Stimulated activated CD4-positive, alpha-beta T cell treated with anti-CD3 and anti-CD28 coated beads, Interleukin-15, amount 100 ng/mL, for 24 hours (primary cell): ENCODE results near the gene NUDC.
A peak's percentile ranks its signal among the peaks of the same experiment; 100 is the strongest.
"Not testable (repeated sequence)": the region's sequence is repeated elsewhere in the genome, so short reads cannot be mapped to it uniquely, and the experiment has no call there.

Experiments
- DNase-seq: peaks from one replicate; pipeline ENCODE4 v3.0.0-alpha.2; 2020

Gene NUDC

DNA sequence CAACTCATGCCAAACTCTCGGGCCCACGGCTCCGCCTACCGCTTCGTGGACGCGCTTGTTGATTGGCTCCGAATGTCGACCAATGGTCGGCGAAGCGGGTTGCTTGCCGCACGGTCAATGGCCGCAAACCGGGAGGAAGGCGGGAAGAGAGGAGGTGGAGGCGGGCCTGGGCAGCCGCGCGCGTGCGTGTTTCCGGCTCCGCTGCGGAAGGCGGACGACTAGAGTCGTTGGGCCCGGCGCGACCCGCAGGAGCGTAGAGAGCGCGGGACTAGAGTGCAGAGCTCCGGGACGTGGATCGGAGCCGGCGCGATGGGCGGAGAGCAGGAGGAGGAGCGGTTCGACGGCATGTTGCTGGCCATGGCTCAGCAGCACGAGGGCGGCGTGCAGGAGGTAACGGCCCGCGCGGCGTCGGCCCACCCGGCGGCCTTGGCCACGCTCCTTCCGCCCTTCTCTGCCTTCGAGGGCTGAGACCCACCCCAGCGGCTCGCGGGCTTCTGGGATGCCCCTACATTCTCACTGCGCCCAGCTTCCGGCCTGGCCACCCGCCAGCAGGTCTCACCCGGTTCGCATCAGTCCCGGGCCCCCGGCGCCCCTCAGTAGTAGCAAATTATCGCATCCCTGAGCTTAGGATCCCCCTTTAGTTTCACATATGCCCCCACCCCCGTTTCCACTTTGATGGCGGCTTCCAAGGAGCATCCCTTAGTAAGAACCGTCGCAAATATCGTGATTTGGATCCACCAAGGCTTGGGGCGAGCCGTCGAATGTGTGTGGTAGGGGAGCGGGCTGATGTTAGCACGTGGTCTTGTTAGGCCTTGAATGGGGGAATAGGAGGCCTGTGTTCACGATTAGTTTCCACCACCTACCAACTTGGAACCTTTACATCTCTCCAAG, at the start of gene NUDC:
NUDC (plus strand) TSS at position 204 of the 891 bp plus-strand sequence; CDS start at position 310, 106 bp downstream.
- DNase-seq, result peak; percentile 97

GRCh38 chr1:26873097-26873496, 48.4 kb upstream of the NUDC start:
- DNase-seq, result not testable (repeated sequence)

DNA sequence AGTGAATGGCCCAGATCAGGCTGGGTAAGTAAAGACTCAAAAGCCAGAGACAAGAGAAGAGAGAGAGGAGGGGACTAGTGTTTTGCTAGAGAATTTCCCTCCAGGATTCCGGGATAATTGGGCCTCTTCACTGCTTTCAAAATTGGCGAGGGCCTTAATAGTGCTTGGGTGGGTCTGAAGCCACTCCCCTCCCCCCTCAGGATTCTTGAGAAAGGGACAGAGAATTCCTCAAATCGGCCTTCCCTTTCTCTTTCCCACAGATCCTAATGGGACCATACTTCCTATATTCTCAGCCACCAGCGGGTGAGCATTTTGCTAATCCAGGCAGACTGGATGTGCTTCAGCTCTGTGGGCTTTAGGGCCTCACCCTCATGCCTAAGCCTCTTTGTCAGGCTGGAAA, 46.6 kb upstream of the NUDC start:
- no peak for DNase-seq

DNA sequence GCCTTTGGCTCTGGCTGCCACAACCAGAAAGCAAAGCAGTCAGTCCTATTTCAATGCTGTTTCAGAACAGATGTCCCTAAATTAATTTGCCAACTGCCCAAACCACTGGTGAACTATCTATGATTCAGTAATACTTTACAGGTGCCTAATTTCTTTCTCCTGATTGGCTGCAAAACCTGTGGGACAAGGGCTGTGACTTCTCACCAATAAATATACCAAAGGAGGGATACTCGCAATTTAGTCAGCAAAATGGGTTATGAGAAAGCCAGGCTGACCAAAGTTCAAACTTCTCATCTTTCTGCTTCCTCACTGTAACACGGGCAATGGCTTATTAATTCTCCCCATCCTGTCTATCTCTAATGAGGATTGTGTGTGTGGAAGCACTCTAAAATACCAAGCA, 44.2 kb upstream of the NUDC start:
- DNase-seq, result no peak

DNA sequence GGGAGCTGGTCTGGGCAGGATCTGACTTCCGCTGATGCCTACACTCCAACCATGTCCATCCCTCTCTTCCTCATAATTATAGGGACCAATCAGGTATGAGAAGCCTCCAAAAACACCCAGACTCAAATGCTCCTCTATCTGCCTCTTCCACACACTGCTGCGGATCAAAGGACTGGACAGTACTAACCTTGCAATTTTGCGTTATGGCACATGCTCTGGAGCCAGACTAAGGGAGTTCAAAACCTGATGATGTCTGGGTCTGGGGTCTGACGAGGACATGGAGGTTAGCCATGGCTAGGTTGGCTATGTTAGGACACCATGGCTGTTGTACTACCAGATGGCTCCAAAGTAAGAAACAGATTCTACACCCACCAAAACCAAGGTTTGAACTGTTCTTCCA, 41.8 kb upstream of the NUDC start:
- DNase-seq, result no peak

DNA sequence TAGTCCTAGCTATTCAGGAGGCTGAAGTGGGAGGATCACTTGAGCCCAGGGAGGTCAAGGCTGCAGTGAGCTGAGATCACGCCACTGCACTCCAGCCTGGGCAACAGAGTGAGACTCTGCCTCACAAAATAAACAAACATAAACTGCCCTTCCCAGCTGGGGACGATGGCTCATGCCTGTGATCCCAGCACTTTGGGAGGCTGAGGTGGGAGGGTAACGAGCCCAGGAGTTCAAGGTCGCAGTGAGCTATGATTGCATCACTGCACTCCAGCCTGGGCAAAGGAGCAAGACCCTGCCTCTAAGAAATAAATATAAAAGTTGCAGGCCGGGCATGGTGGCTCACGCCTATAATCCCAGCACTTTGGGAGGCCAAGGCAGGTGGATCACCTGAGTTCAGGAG, 39.9 kb upstream of the NUDC start:
- DNase-seq, result not testable (repeated sequence)

DNA sequence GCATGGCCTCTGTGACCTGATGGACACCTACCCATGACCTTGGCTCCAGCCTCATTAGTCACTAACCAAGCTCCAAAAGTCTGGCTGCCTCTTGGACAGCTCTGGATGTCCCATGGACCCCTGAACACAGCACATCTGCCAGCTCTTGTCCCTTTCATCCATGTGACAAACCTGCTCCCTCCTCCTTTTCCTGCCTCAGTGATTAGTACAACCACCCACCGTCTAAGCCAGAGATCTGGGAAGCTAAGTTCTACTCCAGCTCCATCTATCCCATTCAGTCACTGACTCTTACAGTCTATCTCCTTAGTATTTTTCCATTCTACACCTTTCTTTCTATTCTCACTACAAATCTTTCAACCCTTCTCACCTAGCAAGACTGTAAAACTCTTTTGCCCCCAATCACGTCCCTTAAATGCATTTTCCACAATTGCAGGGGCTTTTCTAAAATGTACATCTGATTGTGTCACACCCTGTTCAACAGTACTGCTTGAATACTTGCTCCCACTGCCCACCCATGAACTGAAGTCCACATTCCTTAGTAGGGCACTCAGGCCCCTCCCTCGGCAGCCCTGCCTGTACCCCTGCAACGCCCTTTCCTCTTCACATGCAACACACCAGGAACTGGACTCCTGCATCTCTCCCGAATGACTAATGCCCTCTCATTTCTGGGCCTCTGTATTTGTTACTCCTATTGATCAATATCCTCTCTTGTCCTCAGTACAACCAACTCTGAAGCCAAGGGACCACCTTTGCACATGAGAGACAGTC, 38.7 kb upstream of the NUDC start:
- DNase-seq, result no peak

DNA sequence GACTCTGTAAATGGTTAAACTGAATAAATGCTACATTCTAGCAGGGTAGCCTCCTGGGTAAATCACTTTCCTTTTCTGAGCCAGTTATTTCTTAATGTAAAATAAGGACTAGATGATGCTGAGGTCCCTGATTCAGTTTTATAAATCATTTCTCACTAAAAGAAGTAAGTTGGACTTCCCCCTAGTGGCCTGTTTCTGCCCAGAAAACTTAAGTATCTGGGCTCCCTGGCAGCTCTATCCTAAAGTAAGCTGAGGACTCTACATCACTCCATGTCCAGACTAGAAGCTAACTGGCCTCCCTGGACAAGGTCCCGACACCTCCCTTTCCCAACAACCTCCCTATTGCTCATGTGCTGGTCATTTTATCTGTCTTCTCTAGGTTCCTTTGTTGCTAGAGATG, 34.4 kb upstream of the NUDC start:
- DNase-seq, result no peak

DNA sequence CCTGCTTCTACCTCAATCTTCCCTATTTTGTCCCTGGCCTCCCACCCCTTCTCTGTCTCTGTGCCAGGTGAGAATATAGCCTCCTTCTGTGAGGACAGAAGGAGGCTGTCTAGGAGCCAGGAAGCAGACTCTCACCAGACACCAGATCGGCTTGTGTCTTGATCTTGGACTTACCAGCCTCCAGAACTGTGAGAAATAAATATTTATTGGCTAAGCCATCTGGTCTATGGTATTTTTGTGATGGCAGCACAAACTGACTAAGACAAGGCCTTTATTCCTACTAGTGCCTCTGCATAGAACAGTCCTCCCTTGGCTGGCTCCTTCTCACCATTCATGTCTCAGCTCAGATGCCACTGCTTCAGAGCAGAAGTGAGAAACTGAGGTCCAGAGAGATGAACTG, 33.3 kb upstream of the NUDC start:
- no peak for DNase-seq

DNA sequence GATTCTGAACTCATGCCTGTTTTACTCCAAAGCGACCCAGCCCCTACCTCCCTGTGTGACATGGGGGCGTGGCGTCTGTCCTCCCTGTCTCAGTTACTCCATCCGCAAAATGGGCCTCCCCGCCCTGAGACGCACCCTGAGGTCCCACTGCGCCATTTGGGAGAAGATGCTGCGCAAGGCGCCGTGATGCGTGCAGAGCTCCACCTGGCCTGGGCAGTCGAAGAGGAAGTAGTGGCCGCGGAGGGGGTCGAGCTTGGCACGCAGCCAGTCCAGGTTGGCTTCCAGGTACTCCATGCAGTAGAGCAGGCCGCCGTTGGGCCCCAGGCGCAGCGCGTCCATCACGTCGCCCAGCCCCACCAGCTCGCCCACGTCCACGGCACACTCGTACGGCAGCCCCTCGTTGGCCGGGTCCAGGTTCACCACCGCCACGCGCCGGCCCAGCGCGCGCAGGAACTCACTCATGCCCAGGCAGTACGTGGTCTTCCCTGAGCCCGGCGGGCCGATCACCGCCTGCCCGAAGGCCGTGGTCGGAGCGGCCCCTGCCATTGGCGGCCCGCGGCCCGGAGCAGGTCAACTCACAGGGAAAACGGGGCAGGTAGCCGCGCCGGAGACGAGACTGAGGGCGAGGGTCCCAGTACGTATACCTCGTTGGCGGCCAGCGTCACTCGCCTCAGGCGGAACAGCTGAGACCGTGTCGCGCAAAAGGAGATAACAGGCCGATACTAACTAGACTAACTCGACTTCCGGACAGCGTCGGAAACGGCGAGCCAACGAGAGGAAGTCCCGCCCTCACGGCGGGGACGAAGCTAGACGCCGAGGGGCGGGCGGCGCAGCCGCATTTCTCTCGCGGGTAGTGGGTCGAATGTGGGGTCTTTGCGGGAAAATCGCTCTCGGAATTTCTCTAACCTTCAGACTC, 31.7 kb upstream of the NUDC start, which contains the start of gene GPN2:
GPN2 (minus strand) TSS at position 733 of the 916 bp plus-strand sequence; CDS start at position 546, 187 bp downstream.
- DNase-seq, result peak; percentile 87

DNA sequence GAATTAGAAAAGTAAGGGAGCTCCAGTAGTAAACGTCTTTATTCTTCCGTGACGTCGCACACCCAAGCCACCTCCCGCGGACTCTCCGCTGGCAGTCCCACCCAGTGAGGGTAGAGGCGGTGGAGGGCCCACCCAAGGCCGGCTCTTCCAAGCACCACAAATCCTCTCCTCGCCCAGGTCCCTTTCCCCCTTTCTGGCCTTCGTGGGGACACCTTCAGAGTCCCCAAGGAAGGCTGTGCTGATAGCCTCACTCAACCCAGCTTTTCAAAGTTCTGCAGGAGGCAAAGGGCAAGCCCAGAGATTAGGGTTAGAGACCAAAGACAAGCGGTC, 31.1 kb upstream of the NUDC start:
- no peak for DNase-seq

- no peak for DNase-seq
Measured at GRCh38 chr1:26894263-26894662, 27.3 kb upstream of the NUDC start.

DNA sequence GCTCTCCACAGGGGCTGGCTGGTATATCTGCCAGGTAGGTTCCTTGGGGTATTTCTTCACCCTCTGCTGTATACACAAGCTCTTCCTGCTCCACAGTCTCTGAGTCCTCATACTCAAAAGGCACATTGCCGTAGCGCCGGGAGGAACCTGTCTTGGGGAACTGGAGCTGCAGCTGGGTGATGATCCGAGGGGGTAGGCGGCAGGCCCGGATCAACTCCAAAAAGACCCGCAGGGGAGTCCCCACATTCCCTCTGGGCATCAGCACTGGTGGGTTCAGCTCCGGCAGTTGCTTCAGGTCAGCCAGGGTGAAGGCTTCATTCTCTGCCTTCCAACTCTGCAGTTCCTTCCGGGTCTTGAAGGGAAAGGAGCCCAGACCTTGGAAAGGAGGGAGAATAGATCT, 24.2 kb upstream of the NUDC start:
- no peak for DNase-seq

DNA sequence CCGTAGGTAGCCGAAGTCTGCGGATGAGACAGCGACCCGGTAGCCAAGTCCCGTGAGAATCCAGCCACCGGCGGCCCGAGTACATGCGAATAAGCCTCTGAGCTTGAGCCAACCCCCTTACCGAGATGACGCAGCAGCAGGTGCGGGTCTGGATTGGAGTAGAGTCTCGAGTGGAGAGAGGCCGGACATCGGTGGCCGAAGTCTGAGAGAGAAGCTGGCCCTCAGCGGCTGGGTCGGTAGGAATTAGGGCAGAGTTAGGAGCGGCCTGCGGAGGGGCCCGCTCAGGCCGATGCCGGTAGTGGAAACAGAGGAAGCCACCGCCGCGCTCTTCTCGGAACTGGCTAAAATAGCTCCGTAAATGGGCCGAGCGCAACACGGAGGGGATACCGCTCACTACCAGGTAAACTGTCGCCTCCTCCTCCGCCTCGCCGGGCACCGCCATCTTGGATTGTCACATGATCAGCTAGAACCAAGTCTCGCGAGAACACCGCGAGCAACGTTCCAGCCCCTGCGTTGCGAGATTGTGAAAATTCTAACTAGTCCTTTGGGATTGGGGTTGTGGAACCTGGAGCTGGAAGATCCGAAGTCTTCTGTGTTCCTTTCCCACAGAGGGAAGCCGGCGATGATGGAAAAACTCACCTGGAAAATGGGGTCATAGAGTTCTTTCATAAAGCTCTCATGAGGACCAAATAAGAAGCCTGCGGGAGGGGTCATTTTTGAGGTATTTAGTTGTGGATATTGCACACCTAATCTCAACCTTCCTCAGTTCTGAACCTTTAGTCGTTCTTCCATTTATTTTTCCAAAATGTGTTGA, 21.3 kb upstream of the NUDC start, which contains the start of gene GPATCH3:
GPATCH3 (minus strand) TSS at position 467 of the 814 bp plus-strand sequence; CDS start at position 442, 25 bp downstream.
- peak; percentile 94 for DNase-seq

- DNase-seq, result no peak
Measured at GRCh38 chr1:26900815-26901511, 20.6 kb upstream of the NUDC start.

DNA sequence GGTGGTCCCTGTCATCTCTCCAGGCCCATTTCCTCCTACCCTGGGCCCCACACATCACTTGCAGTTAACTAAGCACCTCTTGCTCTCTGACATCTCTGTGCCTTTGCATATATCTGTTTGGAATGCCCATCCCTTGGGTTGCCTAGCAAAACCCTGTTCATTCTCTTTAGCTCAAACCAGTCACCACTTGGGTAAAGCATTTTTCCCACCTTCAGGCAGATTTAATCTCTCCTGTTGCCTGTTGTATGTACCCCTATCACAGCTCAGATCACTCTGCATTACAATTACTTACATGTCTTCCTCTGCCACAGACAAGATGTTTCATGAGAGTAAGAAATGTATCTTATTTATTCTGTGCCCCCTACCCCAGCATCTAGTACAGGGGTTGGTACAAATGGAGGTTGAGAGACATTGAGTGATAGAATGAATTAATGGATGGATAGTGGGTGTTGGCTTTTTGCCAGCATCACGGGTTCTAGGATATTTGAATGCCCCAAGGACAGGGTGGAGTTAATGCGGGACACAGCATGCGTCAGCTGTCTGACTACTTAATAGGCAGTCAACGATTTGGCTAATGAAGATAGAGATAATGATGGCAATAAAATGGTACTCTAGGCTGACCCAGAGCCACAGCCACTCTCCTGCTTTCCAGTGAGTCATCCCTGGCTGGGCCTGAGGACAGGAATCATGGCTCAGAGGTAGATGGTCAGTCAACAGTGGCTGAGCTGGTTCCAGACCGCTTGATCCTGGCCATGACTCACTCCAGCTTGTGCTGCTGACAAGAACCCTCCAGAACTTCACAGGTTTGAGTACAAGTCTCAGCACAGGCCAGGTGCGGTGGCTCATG, 14.2 kb upstream of the NUDC start:
- DNase-seq, result no peak

DNA sequence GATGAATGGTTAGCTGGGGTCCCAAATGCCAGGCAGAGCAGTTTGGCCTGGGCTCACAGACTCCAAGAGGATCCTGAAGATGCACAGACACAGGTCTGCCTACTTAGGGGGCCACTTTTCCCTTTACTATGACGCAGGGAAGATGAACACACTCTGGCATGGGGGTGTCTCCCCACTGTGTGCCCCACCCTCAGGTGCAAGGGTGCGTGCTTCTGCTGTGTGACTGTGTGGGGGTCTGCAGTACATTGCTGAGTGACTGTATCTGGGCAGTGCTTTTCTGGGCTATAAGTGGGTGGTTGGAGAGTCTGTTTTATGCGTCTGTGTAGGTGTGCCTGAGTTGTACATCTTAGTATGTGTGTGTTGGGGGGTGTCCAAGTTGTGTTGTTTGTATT, 11.6 kb upstream of the NUDC start:
- no peak for DNase-seq

DNA sequence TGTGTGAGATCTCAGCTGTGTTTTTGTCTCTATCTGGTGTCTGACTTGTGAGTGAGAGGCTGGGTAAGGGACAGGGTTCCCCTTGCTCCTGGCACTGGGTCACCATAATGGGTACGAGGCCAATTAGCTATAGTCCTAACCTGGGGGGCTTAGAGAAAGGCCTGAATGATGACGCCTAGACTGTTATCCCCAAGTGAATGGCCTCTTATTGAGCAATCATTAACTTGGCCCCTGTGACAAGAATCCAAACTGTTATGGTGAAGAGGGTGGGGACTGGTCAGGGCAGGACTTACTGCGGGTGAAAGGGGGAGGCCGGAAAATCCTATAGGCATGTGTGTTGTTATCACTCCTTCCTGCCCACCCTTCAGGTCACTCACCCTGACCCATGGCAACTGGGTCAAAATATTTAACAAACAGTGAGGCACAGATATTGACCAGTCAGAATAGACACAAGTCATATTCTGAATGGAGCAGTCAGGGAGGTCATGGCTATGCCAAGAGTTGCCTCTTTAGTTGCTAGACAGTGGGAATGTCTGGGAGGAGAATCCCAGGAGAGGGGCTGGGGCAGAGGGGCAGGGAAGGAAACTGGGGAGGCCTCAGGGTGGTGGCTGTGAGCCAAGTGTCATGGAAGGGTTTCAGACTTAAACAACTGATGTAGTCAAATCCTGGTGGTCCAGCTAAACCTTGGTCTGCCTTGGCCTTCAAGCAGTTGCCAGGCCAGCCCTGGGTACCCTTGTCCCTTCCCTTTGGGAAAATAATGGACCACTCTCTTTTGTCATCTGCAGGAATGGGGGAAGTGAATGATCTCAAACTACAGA, 11.0 kb upstream of the NUDC start:
- no peak for DNase-seq

GRCh38 chr1:26911399-26912146, 10.0 kb upstream of the NUDC start:
- no peak for DNase-seq
